Measurements from ENCODE around the gene CKAP5. TPM values are rescaled to one million over a fixed set of nuclear protein-coding genes. Genes with fewer than 3 reads are reported as not detected.
"Not testable (repeated sequence)": the region's sequence is repeated elsewhere in the genome, so short reads cannot be mapped to it uniquely, and the experiment has no call there.

The CKAP5 gene
- total RNA-seq, 1 experiment from 2014 or later = 190 TPM

GRCh38 chr11:46800177-46800576, 45.9 kb downstream of the CKAP5 start:
- no peaks in the 10 kb centered on the region for H3K23me2 ChIP-seq (ENCODE audit: insufficient read length, low read depth, low read length, poor library complexity, severe bottlenecking)
- no peak overlapping the region for H2AK5ac ChIP-seq (ENCODE audit: insufficient read length, low read length)
- H4K5ac ChIP-seq (ENCODE audit: insufficient read length, low read depth, low read length) = no peak overlapping the region
- no peak overlapping the region for H2BK20ac ChIP-seq (ENCODE audit: low read depth, low read length, poor library complexity, severe bottlenecking)
- no peaks in the 10 kb centered on the region for H3K27me3 ChIP-seq (ENCODE audit: insufficient read depth, low read length)
- H2BK12ac ChIP-seq (ENCODE audit: insufficient read length, low read depth, low read length) = no peak overlapping the region
- H4K8ac ChIP-seq (replicated peaks; ENCODE audit: insufficient read length, low read depth, low read length) = no peak overlapping the region
- H3K4me1 Mint-ChIP-seq = no peaks in the 10 kb centered on the region
- no peaks in the 10 kb centered on the region for H4K20me1 ChIP-seq (ENCODE audit: control insufficient read depth, insufficient read depth, insufficient read length)
- H3K27me3 Mint-ChIP-seq (ENCODE audit: low read depth) = no peaks in the 10 kb centered on the region
- no peak overlapping the region for H3K4ac ChIP-seq (ENCODE audit: low read depth, low read length)
- H3K4me2 ChIP-seq (ENCODE audit: insufficient read depth, insufficient read length, low read length) = no peak overlapping the region
- no peak overlapping the region for H3K18ac ChIP-seq (ENCODE audit: insufficient read length, low read depth, low read length)
- DNase-seq = no peak
- no peaks in the 10 kb centered on the region for H3K79me2 ChIP-seq (ENCODE audit: insufficient read depth, low read length)
- TF ChIP-seq, protein P1, sequence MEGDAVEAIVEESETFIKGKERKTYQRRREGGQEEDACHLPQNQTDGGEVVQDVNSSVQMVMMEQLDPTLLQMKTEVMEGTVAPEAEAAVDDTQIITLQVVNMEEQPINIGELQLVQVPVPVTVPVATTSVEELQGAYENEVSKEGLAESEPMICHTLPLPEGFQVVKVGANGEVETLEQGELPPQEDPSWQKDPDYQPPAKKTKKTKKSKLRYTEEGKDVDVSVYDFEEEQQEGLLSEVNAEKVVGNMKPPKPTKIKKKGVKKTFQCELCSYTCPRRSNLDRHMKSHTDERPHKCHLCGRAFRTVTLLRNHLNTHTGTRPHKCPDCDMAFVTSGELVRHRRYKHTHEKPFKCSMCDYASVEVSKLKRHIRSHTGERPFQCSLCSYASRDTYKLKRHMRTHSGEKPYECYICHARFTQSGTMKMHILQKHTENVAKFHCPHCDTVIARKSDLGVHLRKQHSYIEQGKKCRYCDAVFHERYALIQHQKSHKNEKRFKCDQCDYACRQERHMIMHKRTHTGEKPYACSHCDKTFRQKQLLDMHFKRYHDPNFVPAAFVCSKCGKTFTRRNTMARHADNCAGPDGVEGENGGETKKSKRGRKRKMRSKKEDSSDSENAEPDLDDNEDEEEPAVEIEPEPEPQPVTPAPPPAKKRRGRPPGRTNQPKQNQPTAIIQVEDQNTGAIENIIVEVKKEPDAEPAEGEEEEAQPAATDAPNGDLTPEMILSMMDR (conservative IDR thresholded peaks at IDR 0.05) = no peak
- H3K14ac ChIP-seq (ENCODE audit: insufficient read depth, low read length) = no peak overlapping the region
- peaks cover 18 to 64% (median 52%) of the 10 kb centered on the region in 3 experiments; a peak in 6 of 7 replicates for H3K36me3 Mint-ChIP-seq (ENCODE audit: insufficient read depth in 1 of 3, low read depth in 3 of 3)
- WGBS (ENCODE audit: extremely low coverage, insufficient read length, low lambda C conversion rate) = no CpG with 5 or more reads among the region's 1 CpG
- no peaks in the 10 kb centered on the region for H3K79me1 ChIP-seq (ENCODE audit: insufficient read depth, low read depth, low read length, poor library complexity, severe bottlenecking)
- H2BK120ac ChIP-seq (ENCODE audit: low read depth, low read length, poor library complexity, severe bottlenecking) = no peak overlapping the region
- no peak overlapping the region for H3K23ac ChIP-seq (ENCODE audit: insufficient read length, low read depth, low read length)
- H2BK5ac ChIP-seq (ENCODE audit: insufficient read length, low read length) = no peak overlapping the region
- H3K9me3 Mint-ChIP-seq = no peaks in the 10 kb centered on the region
- no peaks in the 10 kb centered on the region for H3K9me3 ChIP-seq (ENCODE audit: control insufficient read depth, low read depth, low read length)
- H2BK15ac ChIP-seq (ENCODE audit: low read depth, low read length) = no peak overlapping the region
- no peak overlapping the region for H3T11ph ChIP-seq (ENCODE audit: low read length)
- no peak overlapping the region for H2AFZ ChIP-seq (ENCODE audit: low read length)
- no peak overlapping the region for H4K91ac ChIP-seq (ENCODE audit: insufficient read length, low read depth, low read length)
- H3K4me3 Mint-ChIP-seq = no peak overlapping the region
- no peak overlapping the region for H3K27ac ChIP-seq (ENCODE audit: insufficient read length, low read depth, low read length)
- H3K27ac Mint-ChIP-seq = no peak overlapping the region
- no peaks in the 10 kb centered on the region for H3K4me1 ChIP-seq (ENCODE audit: insufficient read depth, low read length)
- H3K56ac ChIP-seq (ENCODE audit: insufficient read length, low read depth, low read length) = no peak overlapping the region
- H3K9ac ChIP-seq (ENCODE audit: extremely low read depth, insufficient read length, low read length) = no peak overlapping the region

DNA sequence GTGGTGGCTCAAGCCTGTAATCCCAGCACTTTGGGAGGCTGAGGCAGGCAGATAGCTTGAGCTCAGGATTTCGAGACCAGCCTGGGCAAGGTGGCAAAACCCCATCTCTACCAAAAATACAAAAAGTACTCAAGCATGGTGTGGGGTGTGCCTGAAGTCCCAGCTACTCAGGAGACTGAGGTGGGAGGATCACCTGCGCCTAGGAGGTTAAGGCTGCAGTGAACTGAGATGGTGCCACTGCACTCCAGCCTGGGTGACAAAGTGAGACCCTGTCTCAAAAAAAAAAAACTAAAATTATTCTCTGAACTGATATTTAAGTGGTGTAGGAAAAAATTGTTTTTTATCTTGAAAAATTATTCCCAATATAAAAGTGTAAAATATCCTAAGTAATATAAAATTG, 46.4 kb downstream of the CKAP5 start:
- not testable (repeated sequence) for H3K4ac ChIP-seq (ENCODE audit: low read depth, low read length); H3K27ac ChIP-seq (ENCODE audit: insufficient read length, low read depth, low read length); H3K23ac ChIP-seq (ENCODE audit: insufficient read length, low read depth, low read length); H4K5ac ChIP-seq (ENCODE audit: insufficient read length, low read depth, low read length); H2BK120ac ChIP-seq (ENCODE audit: low read depth, low read length, poor library complexity, severe bottlenecking); H4K8ac ChIP-seq (replicated peaks; ENCODE audit: insufficient read length, low read depth, low read length); H2BK5ac ChIP-seq (ENCODE audit: insufficient read length, low read length); H2BK20ac ChIP-seq (ENCODE audit: low read depth, low read length, poor library complexity, severe bottlenecking); H3K79me1 ChIP-seq (ENCODE audit: insufficient read depth, low read depth, low read length, poor library complexity, severe bottlenecking); H3K56ac ChIP-seq (ENCODE audit: insufficient read length, low read depth, low read length); H3K9me3 ChIP-seq (ENCODE audit: control insufficient read depth, low read depth, low read length); DNase-seq; H3K4me3 Mint-ChIP-seq; H3K23me2 ChIP-seq (ENCODE audit: insufficient read length, low read depth, low read length, poor library complexity, severe bottlenecking); H2AK5ac ChIP-seq (ENCODE audit: insufficient read length, low read length); H4K91ac ChIP-seq (ENCODE audit: insufficient read length, low read depth, low read length); H2BK15ac ChIP-seq (ENCODE audit: low read depth, low read length); H3K4me1 Mint-ChIP-seq; H3K27me3 Mint-ChIP-seq (ENCODE audit: low read depth); H3K4me1 ChIP-seq (ENCODE audit: insufficient read depth, low read length); H3K27me3 ChIP-seq (ENCODE audit: insufficient read depth, low read length); H3K9me3 Mint-ChIP-seq; H2AFZ ChIP-seq (ENCODE audit: low read length); H2BK12ac ChIP-seq (ENCODE audit: insufficient read length, low read depth, low read length); H3K18ac ChIP-seq (ENCODE audit: insufficient read length, low read depth, low read length); H3K14ac ChIP-seq (ENCODE audit: insufficient read depth, low read length); H3K27ac Mint-ChIP-seq; H3K9ac ChIP-seq (ENCODE audit: extremely low read depth, insufficient read length, low read length); H3K79me2 ChIP-seq (ENCODE audit: insufficient read depth, low read length); H4K20me1 ChIP-seq (ENCODE audit: control insufficient read depth, insufficient read depth, insufficient read length); H3K4me2 ChIP-seq (ENCODE audit: insufficient read depth, insufficient read length, low read length); H3T11ph ChIP-seq (ENCODE audit: low read length)
- peaks cover 21 to 68% (median 57%) of the 10 kb centered on the region in 3 experiments; a peak in 6 of 7 replicates for H3K36me3 Mint-ChIP-seq (ENCODE audit: insufficient read depth in 1 of 3, low read depth in 3 of 3)
- whole genome bisulfite sequencing (ENCODE audit: extremely low coverage, insufficient read length, low lambda C conversion rate) = no CpG with 5 or more reads among the region's 2 CpGs
